Mesenteric fat pad (tissue), 1 donor: ENCODE measurements around the gene HRAS. TPM values are rescaled to one million over a fixed set of nuclear protein-coding genes. Genes with fewer than 3 reads are reported as not detected.

Experiments
- DNase-seq: peaks from one replicate; pipeline ENCODE4 v3.0.0-alpha.2; 2020; ENCODE audit warnings: low spot score
- total RNA-seq: library from RNA; stranded (reverse); fragmentation: NEBNext Ultra II Directional; extraction: Animal tissue kit (Norgen Biotek cat#: 25700); gene quantifications from one replicate; pipeline ENCODE4 v1.2.1, GENCODE V29; 2021
- donor health status: DM: yes; HTN: yes; CAD: no.

HRAS gene
- total RNA-seq, 1 donor from 2014 or later = 65.2 TPM

DNA sequence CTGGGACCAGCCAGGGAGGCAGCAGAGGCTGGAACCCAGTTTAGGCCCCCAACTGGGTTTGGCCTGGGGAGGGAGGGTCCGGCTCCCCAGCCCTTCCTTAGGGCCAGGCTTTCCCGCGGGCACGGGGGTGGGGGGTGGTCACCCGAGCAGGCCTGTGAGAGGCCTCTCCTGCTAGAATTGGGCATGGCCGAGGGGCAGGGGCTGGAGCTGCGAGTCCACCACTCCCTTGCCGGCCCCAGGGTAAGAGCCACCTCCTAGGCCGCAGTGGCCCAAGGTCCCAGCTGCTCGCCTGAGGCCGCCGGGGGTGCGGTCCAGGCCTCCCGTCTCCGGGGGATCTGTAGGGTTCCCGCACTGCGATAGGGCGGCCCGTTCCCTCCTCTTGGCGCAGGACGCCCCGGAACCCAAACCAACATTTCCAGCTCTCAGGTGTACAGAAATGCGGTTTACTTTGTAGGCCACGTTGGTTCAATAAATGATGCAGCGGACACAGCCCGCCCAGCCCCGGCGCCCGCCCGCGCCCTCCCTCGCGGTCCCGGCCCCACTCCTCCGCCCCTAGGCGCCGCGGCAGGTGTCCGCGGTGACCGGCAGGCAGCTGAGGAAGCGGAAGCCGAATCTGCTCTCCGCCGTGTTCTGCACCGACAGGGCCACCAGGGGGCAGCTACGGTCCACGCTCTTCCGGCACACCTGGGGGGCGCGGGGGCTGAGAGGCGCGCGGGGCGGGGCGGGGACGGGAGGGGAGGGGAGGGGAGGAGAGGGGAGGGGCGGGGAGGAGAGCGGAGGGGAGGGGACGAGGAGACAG, 19.3 kb upstream of the HRAS start:
- no peak for DNase-seq

DNA sequence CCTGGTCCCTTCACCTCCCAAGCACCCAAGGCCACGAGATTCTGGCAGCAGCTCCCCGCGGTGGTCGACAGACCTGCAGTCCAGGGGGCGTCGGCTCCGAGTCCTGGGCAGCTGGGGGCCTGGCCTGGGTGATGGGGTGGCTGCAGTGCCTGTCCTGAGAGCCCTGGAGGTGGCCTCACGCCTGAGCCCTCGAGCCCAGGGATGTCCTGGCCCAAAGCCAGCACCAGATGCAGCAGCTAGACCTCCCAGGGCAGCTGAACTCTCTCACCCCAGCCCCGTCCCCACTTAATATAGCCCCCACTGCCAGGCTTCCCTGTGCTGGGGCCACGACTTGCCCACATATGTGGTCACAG, 18.6 kb upstream of the HRAS start:
- no peak for DNase-seq

DNA sequence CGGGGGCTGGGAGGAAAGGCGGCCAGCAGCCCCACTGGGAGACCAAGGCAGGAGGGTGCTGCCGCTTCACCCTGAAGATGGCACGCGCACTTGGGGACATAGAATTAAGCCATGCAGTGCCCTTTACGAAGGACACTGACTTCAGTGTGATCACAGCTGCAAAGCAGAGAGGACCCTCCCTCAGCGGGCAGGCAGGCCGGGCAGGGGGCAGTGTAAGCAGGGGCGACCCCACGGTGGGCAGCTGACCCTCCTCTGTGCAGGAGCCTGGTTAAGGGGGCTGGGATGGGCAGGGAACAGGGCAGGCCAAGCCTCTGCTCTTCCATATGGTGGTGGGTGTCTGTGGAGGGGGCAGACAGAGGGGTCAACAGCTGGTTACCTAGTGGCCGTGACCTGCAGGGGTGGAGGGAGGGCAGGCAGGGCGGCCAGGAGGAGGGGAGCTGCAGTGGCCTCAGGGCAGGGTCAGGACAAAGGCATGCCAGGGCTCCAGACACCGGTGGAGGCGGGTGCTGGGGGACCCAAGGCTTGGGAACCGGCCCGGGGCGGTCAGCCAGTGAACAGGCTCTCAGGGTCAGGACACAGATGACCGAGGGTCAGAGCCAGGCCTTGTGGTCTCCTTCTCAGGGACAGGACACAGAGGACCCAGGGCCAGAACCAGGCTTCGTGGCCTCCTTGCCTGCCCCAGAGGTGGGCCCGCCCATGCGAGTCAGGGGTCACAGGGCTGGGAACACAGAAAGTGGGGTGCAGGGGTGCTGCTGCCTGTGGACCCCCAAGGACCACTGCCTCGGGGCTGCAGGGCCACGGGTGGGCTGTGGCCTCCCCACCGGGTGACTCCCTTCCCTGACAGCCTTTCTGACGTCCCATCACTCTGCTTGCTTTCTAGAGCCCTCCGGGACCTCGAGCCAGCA, 18.0 kb upstream of the HRAS start:
- DNase-seq = no peak

DNA sequence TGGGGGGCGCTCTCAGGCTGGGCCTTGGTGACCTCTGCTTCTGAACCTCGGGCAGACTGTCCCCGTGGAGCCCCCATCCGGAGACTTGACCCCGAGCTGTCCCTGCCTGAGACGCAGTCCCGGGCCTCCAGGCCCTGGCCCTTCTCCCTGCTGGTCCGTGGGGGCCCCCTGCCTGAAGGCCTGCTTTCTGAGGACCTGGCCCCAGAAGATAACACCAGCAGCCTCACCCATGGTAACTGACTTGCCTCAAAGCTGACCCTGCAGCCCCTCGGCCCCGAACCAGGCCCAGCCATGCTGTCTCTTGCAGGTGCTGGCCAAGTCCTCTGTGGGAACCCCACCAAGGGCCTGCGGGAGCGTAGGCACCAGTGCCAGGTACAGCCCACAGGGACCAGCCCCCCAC, 16.2 kb upstream of the HRAS start:
- DNase-seq = no peak

DNA sequence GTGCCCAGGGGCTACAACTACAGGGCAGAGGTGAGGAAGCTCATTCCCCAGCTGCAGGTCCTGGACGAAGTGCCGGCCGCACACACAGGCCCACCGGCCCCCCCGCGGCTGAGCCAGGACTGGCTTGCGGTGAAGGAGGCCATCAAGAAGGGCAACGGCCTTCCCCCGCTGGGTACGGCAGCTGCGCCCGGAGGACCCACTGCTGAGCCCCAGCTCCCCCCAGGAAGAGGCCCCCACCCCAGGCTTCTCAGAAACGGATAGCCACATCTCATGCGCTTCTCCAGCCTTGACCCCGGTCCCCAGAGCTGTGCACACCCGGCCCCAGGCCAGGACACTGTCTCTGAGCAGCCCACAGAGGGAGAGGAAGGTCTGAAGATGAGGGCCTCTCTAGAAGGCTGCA, 15.8 kb upstream of the HRAS start:
- no peak for DNase-seq

DNA sequence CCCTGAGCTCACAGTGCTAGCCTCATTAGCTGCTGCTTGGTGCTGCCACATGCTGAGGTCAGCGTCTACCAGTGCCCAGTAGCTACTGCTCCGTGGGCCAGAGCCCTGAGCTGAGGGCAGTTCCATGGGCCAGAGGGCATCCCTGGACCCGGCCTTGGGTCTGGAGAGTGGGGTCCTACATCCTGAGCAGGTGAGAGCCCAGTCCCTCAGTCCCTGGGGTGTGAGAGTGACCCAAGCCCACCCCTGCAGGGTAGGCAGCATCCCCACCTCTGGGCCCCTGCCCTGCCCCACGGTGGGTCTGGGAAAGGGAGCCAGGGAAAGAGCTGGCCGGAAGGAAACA, 15.3 kb upstream of the HRAS start:
- no peak for DNase-seq

DNA sequence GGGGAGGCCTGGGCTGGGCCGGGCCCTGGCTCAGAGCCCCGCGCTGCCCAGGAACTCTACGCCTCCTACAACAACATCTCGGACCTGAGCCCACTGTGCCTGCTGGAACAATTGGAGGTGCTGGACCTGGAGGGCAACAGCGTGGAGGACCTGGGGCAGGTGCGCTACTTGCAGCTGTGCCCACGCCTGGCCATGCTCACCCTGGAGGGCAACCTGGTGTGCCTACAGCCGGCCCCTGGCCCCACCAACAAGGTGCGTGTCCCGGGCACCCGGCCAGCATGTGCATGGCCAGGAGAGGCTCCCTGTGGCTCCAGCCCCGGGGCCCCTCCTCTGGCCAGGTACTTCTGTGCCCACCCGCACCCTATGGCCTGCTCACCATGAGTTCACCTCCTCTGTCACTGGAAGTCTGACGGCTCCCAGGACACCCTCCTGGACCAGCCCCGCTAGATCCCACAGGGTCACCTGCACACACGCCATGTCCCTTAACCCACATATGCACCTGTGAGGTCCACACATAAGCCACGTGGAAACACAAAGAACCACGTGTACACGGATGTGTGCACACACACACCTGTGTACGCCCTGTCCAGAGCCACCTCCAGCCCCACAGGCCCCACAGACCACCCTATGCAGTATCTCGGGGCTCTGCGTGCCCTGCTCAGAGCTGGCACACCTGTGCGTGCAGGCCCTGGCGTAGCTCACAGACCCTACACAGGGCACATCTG, 14.8 kb upstream of the HRAS start:
- DNase-seq = no peak

DNA sequence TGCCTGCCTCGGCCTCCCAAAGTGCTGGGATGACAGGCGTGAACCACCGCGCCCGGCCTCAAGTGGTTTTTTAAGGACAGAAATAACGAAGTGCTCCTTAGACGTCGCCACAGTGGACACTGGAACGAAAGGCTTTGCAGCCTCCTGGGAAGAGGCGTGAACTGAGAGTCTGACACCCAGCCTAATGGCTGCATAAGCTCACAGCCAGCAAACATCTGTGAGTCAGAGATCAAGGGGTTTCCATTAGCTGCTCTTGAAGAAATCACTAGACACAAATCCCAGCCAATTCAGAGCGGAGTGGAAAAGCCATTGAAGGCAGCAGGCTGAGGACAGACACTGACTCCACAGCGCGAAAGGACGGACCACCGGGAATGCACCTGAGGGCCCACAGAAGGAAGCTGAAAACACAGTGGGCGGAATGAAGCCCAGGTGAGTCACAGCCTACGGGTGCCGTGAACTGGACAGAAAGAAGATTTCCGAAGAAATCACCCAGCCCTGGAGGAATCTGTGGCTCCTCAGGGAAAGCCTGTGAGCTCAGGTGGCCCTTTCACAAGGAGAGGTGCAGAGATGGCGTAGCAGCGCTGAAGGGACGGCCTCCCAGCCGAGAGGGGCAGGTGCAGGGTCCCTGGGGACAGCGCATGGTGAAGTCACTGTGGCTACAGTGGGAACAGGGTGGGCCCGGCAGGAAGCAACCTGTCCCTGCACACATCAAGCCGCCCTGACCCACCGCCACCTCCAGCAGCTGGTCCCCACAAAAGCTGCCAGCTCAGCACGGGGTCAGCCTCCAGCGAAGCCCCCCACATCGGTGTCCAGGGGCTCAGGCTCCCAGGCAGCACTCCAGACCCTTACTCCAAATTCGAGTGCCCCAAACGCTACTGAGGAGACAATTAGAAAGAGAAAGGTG, 13.6 kb upstream of the HRAS start:
- DNase-seq = no peak

DNA sequence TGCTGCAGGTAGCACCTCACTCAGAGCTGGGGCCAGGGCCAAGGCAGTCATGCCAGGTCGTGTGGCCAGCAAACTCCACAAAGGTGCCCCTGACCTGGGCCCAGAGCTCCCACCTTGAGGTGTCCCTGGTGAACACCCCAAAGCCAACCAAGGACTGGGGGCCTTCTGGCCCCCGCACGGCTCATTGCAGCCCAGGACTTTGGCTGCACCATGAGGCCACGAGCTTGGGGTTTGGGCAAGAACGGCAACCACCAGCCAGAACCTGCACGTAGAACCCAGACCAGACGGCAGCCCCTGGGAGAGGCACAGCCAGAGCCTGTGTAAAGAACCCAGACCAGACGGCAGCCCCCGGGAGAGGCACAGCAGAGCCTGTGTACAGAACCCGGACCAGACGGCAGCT, 9.8 kb upstream of the HRAS start:
- no peak for DNase-seq

DNA sequence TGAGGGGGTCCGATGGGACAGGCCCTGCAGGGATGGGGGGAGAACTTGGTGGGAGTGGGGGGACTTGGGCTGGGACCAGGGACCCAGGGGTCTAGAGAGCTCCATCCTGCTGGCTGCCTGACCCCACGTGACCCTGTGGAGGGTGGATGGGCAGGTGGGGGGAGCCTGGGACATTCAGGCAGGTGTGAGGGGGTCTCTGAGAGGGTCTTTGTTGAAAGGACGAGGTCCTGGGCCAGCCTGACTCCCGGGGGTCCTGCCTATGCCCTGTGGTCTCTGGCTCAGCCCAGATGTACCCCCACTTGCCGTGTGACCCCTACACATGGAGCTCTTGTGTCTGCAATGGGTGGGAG, 9.4 kb upstream of the HRAS start:
- no peak for DNase-seq

DNA sequence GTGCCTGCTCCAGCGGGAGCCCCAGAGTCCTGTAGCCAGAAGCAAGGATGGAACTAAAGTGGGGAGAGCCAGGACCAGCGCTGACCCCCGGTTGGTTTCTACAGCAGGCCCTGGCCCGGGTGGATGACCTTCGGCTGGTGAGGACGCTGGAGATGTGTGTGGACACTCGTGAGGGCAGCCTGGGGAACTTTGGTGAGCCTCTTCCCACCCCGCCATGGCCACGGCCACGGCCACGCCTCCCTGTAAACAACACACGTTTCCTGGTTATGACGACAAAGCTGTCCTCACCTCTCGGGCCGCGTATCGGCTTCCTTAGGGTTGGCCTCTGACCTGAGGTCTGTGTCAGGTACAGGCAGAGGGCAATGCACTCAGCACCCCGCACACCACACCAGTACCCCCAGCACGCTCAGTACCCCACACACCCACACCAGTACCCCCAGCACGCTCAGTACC, 6.1 kb upstream of the HRAS start:
- DNase-seq = no peak

DNA sequence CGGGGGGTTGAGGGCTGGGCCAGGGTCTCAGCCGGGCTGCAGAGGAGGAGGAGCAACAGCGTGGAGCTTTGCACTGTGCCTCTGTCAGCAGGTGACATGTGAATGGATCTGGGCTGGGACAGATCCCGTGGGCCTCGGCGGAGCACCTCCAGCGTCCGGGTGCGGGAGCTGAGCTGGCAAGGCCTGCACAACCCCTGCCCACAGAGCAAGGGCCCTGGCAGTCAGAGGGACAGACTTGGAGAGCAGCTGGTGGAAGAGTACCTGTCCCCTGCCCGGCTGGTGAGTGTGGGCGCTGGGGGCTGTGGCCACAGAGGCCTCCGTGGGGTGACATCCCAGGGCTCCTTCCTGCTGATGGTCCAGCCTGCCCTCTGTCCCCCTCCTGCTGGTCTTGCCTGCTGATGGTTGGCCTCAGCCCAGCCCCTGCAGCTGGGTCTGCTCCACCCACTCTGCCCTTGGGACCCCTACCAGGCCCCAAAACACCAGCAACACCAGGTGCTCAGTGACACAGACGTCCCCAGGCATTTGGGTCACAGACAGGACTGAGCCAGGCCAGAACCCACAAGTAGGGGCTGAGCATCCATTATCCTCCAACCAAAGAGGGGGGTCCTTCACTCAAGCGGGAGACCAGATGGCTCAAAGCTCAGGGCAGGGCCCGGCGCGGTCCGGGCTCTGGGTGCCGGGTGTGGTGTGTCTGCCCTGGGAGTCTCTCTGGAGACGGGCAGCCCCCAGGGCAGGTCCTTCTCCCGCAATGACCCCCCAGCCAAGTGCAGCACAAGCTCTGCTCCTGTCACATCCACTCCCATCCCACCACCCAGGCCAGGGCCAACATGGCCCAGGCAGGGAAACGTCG, 5.4 kb upstream of the HRAS start:
- DNase-seq = no peak

DNA sequence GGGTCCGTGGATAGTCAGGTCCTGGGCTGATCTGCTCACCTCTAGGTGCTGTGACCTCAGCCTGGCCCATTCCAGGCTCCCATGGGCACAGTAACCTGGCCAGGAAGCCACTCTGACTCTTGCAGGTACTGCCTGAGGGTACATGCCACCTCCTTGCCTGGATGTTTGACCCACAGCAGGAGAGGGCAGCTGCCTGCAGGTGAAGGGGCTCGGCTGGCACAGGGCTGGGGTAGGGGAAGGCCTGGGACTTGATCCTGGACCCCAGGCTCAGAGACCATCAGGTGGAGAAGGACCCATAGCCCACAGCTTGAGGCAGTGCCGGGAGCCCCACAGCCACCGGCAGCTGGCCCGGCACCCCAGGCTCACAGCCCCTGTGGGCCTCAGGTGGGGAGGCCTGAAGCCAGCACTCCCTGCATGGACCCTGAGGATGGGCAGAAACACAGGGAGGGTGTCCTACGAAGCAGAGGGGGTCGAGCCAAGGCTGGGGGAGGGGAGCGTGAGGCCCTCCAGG, 4.7 kb upstream of the HRAS start:
- no peak for DNase-seq

DNA sequence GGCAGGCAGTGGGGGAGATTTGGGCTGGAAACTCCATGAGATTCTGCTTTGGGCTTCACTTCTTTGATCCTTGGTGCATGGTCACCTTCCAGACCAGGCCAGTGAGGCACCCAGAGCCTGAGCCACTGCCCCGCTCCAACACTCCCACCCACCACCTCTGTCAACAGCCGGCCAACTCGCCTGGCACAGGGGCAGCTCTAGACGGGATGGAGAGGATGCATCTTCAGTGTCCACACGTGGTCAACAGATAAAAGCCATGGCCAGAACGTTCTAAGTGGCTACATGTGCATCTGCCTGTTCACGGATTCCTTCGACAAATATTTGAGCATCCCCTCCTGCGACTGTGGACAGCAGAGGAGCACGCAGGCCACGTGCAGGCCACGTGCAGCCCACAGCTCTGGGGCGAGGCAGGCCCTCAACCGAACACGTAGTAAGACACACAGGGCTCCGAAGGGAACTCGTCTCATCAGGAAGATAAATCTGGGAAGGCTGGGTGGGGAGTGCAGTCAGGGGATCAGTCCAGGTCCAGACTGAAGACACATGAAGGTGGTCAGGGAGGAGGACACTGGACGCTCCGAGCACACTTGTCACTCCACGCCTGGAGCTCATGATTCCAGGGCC, 3.2 kb upstream of the HRAS start:
- DNase-seq = no peak

DNA sequence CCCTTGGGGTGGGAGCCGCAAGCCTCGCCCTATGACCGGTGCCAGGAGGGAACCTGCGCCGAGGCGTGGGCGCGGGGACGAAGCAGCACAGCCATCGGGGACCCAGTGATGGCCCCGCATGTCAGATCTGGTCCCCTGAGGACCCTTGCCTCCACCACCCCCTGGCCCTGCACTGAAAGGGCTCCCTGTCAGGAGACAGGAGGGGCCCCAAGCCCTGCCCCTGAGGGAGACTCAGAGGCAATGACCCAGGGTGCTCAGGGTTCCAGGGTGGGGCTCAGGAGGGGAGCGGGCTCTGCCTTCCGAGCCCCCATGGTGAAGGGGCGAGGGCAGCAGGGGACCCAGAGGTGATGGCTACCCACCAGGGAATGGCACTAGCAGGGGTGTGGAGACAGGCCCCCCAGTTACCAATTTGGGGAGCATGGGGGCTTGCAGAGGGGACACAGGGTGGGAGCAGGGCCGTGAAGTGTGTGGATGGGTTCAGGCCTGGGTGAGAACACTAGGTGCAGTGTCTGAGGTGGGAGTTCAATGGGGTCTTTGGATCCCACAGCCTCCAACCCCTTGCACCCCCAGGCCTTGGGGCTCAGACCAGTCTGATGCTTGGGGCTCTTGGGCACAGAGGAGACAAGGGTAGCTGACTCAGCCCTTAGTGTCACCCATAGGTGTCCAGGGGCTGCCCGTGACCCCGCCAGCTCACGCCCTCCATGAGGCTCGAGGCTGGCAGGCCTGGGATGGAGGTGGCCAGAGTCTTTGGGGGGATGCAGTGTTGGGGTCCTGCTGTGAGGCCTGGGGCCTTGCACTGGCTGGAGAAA, 2.5 kb upstream of the HRAS start:
- DNase-seq = no peak

DNA sequence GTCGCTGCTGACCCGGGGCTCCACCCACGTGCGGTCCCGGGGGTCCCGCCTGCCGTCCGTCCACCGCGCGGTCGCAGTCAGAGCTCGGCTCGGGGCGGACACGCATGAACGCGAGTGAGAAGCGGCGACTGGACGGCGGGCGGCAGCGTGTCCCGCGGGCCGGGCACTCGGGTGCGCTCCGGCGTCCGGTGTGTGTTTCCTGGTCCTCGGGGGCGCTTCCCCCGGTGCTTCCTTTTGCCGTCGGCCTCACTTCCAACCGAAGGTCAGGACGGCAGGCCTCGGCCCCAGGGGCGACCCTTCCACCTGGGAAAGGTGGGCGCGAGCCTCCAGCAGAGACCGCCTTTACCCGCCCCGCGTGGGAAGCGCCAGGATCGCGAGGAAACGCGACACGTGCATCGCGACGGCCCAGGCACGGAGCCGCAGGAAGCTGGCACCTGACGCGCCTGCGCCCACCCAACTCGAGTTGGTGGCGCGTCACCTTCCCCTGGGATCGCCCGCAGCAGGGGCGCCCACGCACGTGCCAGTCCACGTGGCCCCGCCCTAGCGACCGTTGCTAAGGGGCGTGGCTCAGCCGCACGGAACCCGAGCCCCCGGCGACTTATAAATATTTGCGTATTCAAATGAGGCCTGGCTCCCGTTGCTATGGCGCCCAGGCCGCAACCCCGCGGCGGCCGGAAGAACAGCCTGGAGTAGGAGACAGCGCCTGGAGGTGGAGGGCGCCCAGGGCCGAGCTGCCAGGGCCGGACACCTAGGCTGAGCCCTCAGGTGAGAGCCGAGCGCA, 1.7 kb upstream of the HRAS start, which contains the start of gene LRRC56:
TSS of gene LRRC56 (plus strand) at position 687 of the 781 bp plus-strand sequence. CDS start 3,158 bp downstream, outside the sequence.
- DNase-seq = no peak

DNA sequence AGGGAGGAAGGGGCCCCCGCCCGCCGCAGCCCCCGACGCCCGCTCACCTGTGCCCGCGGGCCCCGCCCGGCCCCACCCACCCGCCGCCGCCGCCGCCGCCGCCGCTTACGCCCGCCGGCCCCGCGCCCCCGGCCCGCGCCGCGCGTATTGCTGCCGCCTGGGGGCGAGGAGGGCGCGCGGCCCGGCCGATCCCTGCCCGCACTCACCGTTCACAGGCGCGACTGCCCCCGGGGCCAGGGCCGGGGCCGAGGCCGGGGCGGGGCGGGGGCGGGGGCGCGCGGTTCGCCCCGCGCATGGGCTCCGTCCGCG, 212 bp downstream of the HRAS start:
- DNase-seq = no peak
